K562 (cell line): ENCODE data around the gene SOCS2. TPM values are rescaled to one million over a fixed set of nuclear protein-coding genes. Genes with fewer than 3 reads are reported as not detected.
A peak's percentile ranks its signal among the peaks of the same experiment; 100 is the strongest.

ENCODE experiments used
- BRD4 ChIP-seq: fragments of 200-600 bp; sonication (generic); IDR thresholded peaks from 2 replicates; pipeline ENCODE4 v1.6.1; 2017; ENCODE audit warnings: inconsistent platforms
- CCNT2 ChIP-seq: IDR thresholded peaks from 2 replicates; pipeline ENCODE4 v1.6.1; 2011; ENCODE audit warnings: borderline replicate concordance, low read depth, mild to moderate bottlenecking, moderate library complexity, mixed read lengths, low read length; ENCODE audit not compliant: insufficient read length; ENCODE audit errors: extremely low read depth
- CHD2 ChIP-seq: IDR thresholded peaks from 2 replicates; pipeline ENCODE4 v1.6.1; 2011; ENCODE audit warnings: low read depth, low read length
- DEAF1 ChIP-seq: fragments of 450-650 bp; formaldehyde crosslinking; IDR thresholded peaks from 2 replicates; pipeline ENCODE4 v1.4.0; 2020; ENCODE audit warnings: mild to moderate bottlenecking, moderate library complexity
- FUS ChIP-seq: fragments of 200-400 bp; formaldehyde crosslinking; optimal IDR thresholded peaks from 2 replicates; pipeline ENCODE3; 2017; ENCODE audit warnings: low read depth, low read length
- SMAD2 ChIP-seq: fragments of 150-350 bp; IDR thresholded peaks from 2 replicates; pipeline ENCODE4 v1.6.1; 2014; ENCODE audit warnings: low read depth, mild to moderate bottlenecking, low read length
- TFE3 ChIP-seq: fragments of 450-650 bp; formaldehyde crosslinking; IDR thresholded peaks from 2 replicates; pipeline ENCODE4 v1.4.0; 2020; ENCODE audit warnings: mild to moderate bottlenecking, mixed read lengths
- ZFP91 ChIP-seq: sonication (generic); formaldehyde crosslinking; IDR thresholded peaks from 2 replicates; pipeline ENCODE4 v1.8.0; 2022; ENCODE audit warnings: mild to moderate bottlenecking, missing genetic modification reagents
- ZMIZ1 ChIP-seq, 2 experiments: fragments of 150-350 bp in 1 of 2; IDR thresholded peaks; 2 replicates each; pipeline ENCODE4 v1.6.1; 2012 to 2016; ENCODE audit warnings: low read depth in 2 of 2, low read length in 2 of 2, mild to moderate bottlenecking in 1 of 2, moderate library complexity in 1 of 2
- ZNF197 ChIP-seq: fragments of 200-800 bp; sonication (Bioruptor generic); IDR thresholded peaks from 2 replicates; pipeline ENCODE4 v1.6.1; 2016; ENCODE audit warnings: low read depth, missing genetic modification characterization, missing compliant biosample characterization
- ZNF609 ChIP-seq: sonication (generic); formaldehyde crosslinking; IDR thresholded peaks from 2 replicates; pipeline ENCODE4 v1.8.1; 2023; ENCODE audit warnings: missing genetic modification reagents, mild to moderate bottlenecking, borderline replicate concordance
- polyA plus RNA-seq, 8 experiments: library from polyadenylated mRNA; depleted of rRNA in 4 of 8; stranded (reverse) in 5 of 8; unstranded in 3 of 8; fragments of >200 nt; fragmentation: Nextera tagmentation in 2 of 8; fragmentation: Illumina TruSeq in 1 of 8; extraction: Ambion mirVana in 2 of 8; extraction: Trizol in 1 of 8; gene quantifications; 2 replicates each; pipeline versions ENCODE4 v1.2.1 to v1.2.3, GENCODE V29; 2011 to 2014; ENCODE audit warnings: inconsistent platforms in 1 of 8, missing spikeins in 1 of 8
- total RNA-seq, 7 experiments: library from RNA; depleted of rRNA in 6 of 7; stranded (reverse); fragments of >200 nt in 6 of 7; fragmentation: Illumina TruSeq in 2 of 7; extraction: Trizol in 2 of 7; gene quantifications; 2 replicates each; pipeline versions ENCODE4 v1.2.1 to v1.2.3, GENCODE V29; 2011 to 2021; ENCODE audit warnings: low replicate concordance in 1 of 7

SOCS2 gene
- total and polyA plus RNA-seq, 9 of the 15 experiments (the other 6 are each of a cell fraction or from before 2014, with no cell fraction given): 37.0 to 162 (median 98.7) TPM

- 0 out of 2 replicates have a peak, but pooled peaks have one; percentile 24 for TF ChIP-seq DEAF1 (CRISPR knock-in tag)
- peak; percentile 98 for TF ChIP-seq TFE3 (CRISPR knock-in tag)
- TF ChIP-seq CHD2: peak; percentile 56
- TF ChIP-seq ZNF197 (CRISPR knock-in tag): peak; percentile 57; the same call in 1 of the 2 replicates
- TF ChIP-seq BRD4: 0 out of 2 replicates have a peak, but pooled peaks have one; percentile 26
- TF ChIP-seq SMAD2: no peak
- 0 out of 2 replicates have a peak, but pooled peaks have one; percentile 16 for TF ChIP-seq ZNF609 (CRISPR knock-in tag)
- TF ChIP-seq FUS: peak; percentile 8
- TF ChIP-seq ZFP91: peak; percentile 71; the same call in 1 of the 2 replicates
- peak; percentile 99 for TF ChIP-seq CCNT2
- 0 out of 4 replicates have a peak, but pooled peaks of 1 of the 2 experiments have one; percentile 38 for TF ChIP-seq ZMIZ1 (IDR thresholded peaks at IDR 0.05; ENCODE audit: low read depth in 2 of 2, low read length in 2 of 2)
Observed at GRCh38 chr12:93570552-93571364, 1.7 kb upstream of the SOCS2 start (continued).
